Dermis microvascular lymphatic vessel endothelial cell (primary cell): Measurements from ENCODE around the gene KRAS. TPM values are rescaled to one million over a fixed set of nuclear protein-coding genes. Genes with fewer than 3 reads are reported as not detected.
"Not testable (repeated sequence)": the region's sequence is repeated elsewhere in the genome, so short reads cannot be mapped to it uniquely, and the experiment has no call there.

Source experiments
- DNase-seq, 2 donors: peaks; one replicate each; pipeline versions ENCODE4 v3.0.0 to v3.0.0-alpha.2; 2010; ENCODE audit warnings: low read depth in 2 of 2
- total RNA-seq: library from RNA; depleted of rRNA; stranded (reverse); fragments of >200 nt; gene quantifications from 2 replicates; pipeline ENCODE4 v1.2.1, GENCODE V29; 2014

Gene KRAS
- 24.1 and 38.6 TPM in 2 replicates for total RNA-seq

- peak; percentile 96 to 99 for DNase-seq
Measured at GRCh38 chr12:25250744-25251730, at the start of gene KRAS. Gene KRAS (minus strand): TSS chr12:25250929.

- no peak for DNase-seq
Measured at GRCh38 chr12:25296381-25296780, 45.7 kb upstream of the KRAS start.

GRCh38 chr12:25295361-25295760 lies 44.6 kb upstream of the KRAS start:
- DNase-seq, result no peak

- DNase-seq, result no peak
Measured at GRCh38 chr12:25293653-25294052, 42.9 kb upstream of the KRAS start.

- not testable (repeated sequence) for DNase-seq
Measured at GRCh38 chr12:25292810-25293221, 42.1 kb upstream of the KRAS start.

- no peak for DNase-seq
Measured at GRCh38 chr12:25287610-25288009, 36.9 kb upstream of the KRAS start.

GRCh38 chr12:25286837-25287236 lies 36.1 kb upstream of the KRAS start:
- no peak for DNase-seq

GRCh38 chr12:25284024-25284423 lies 33.3 kb upstream of the KRAS start:
- no peak for DNase-seq

- peak; percentile 4 to 41 for DNase-seq
Measured at GRCh38 chr12:25283006-25283405, 32.3 kb upstream of the KRAS start.

- no peak for DNase-seq
Measured at GRCh38 chr12:25280082-25280481, 29.4 kb upstream of the KRAS start.

- DNase-seq, result no peak
Measured at GRCh38 chr12:25278269-25278668, 27.5 kb upstream of the KRAS start.

- DNase-seq, result peak; percentile 91 to 93
Measured at GRCh38 chr12:25276199-25276937, 25.6 kb upstream of the KRAS start.

- no peak for DNase-seq
Measured at GRCh38 chr12:25271486-25272098, 20.9 kb upstream of the KRAS start.

- DNase-seq, result no peak
Measured at GRCh38 chr12:25269701-25270100, 19.0 kb upstream of the KRAS start.

- DNase-seq, result no peak
Measured at GRCh38 chr12:25266497-25266896, 15.8 kb upstream of the KRAS start.

GRCh38 chr12:25264862-25265261 lies 14.1 kb upstream of the KRAS start:
- no peak for DNase-seq

- DNase-seq, result no peak
Measured at GRCh38 chr12:25264114-25264513, 13.4 kb upstream of the KRAS start.

- no peak for DNase-seq
Measured at GRCh38 chr12:25263594-25263993, 12.9 kb upstream of the KRAS start.

GRCh38 chr12:25262389-25263074 lies 11.8 kb upstream of the KRAS start:
- no peak for DNase-seq

- DNase-seq, result no peak
Measured at GRCh38 chr12:25257590-25258324, 7.0 kb upstream of the KRAS start.

- no peak for DNase-seq
Measured at GRCh38 chr12:25256826-25257225, 6.1 kb upstream of the KRAS start.
